SK-N-SH (cell line): ENCODE results near the gene ATP13A5. TPM values are rescaled to one million over a fixed set of nuclear protein-coding genes. Genes with fewer than 3 reads are reported as not detected.

ENCODE experiments used
- CTCF ChIA-PET: fragments of 300-600, 350-600 bp; formaldehyde crosslinking; extraction: SDS; loops from one replicate; lab custom pipeline; 2021; lab: Yijun Ruan, JAX
- POLR2A ChIA-PET: fragments of 350-600 bp; sonication (Branson Sonifier 250); formaldehyde crosslinking; extraction: SDS; loops from one replicate; lab custom pipeline; 2020; ENCODE audit warnings: antibody characterized with exemption, inconsistent platforms; lab: Yijun Ruan, JAX
- DNase-seq: peaks from one replicate; pipeline ENCODE4 v3.0.0; 2012
- H2AFZ ChIP-seq: fragments of 200-600 bp; sonication (generic); 2 replicates; pipeline ENCODE4 v1.8.1; 2016; ENCODE audit warnings: antibody characterized with exemption, mild to moderate bottlenecking, low read depth
- H3F3A ChIP-seq: fragments of 200-600 bp; sonication (generic); replicated peaks from 2 replicates; pipeline ENCODE3; 2016; ENCODE audit warnings: antibody characterized with exemption, mild to moderate bottlenecking; ENCODE audit not compliant: insufficient read depth
- H3K27ac ChIP-seq, 2 experiments: fragments of 200-500 bp in 1 of 2; fragments of 200-600 bp in 1 of 2; sonication (Bioruptor generic) in 1 of 2; sonication (generic), shearing (Covaris generic) in 1 of 2; 2 replicates each; pipeline versions ENCODE4 v1.5.1 to v1.6.1; 2014 to 2016; ENCODE audit warnings: low read depth in 2 of 2, inconsistent platforms in 1 of 2, low read length in 1 of 2, mild to moderate bottlenecking in 1 of 2, mixed read lengths in 1 of 2
- H3K27me3 ChIP-seq: fragments of 200-600 bp; sonication (generic), shearing (Covaris generic); 2 replicates; pipeline ENCODE4 v1.6.1; 2016; ENCODE audit warnings: mixed run types; ENCODE audit not compliant: insufficient read depth
- H3K36me3 ChIP-seq, 2 experiments: fragments of 200-500 bp in 1 of 2; fragments of 200-600 bp in 1 of 2; sonication (Bioruptor generic) in 1 of 2; sonication (generic) in 1 of 2; replicated peaks in 1 of 2; 2 replicates each; pipeline versions ENCODE3 to v1.5.1; 2014 to 2016; ENCODE audit warnings: low read length in 1 of 2, mild to moderate bottlenecking in 1 of 2; ENCODE audit not compliant: insufficient read depth in 2 of 2, control insufficient read depth in 1 of 2
- H3K4me1 ChIP-seq, 2 experiments: fragments of 200-500 bp in 1 of 2; fragments of 200-600 bp in 1 of 2; sonication (Bioruptor generic) in 1 of 2; sonication (generic), shearing (Covaris generic) in 1 of 2; 2 replicates each; pipeline versions ENCODE4 v1.5.1 to v1.6.1; 2014 to 2016; ENCODE audit warnings: low read depth in 1 of 2, low read length in 1 of 2, mixed run types in 1 of 2; ENCODE audit not compliant: insufficient read depth in 2 of 2, control insufficient read depth in 1 of 2
- H3K4me2 ChIP-seq: fragments of 200-600 bp; sonication (generic), shearing (Covaris generic); 2 replicates; pipeline ENCODE4 v1.6.1; 2017; ENCODE audit warnings: mixed run types
- H3K4me3 ChIP-seq, 2 experiments: fragments of 200-500 bp in 1 of 2; fragments of 200-600 bp in 1 of 2; sonication (Bioruptor generic) in 1 of 2; sonication (generic), shearing (Covaris generic) in 1 of 2; 2 replicates each; pipeline versions ENCODE4 v1.5.1 to v1.8.1; 2014 to 2016; ENCODE audit warnings: low read depth in 2 of 2, inconsistent platforms in 1 of 2, low read length in 1 of 2, mild to moderate bottlenecking in 1 of 2, mixed read lengths in 1 of 2, moderate library complexity in 1 of 2
- H3K79me2 ChIP-seq: fragments of 200-600 bp; sonication (generic); 2 replicates; pipeline ENCODE4 v1.8.1; 2017; ENCODE audit warnings: mild to moderate bottlenecking; ENCODE audit not compliant: insufficient read depth
- H3K9ac ChIP-seq: fragments of 200-600 bp; sonication (generic); 2 replicates; pipeline ENCODE4 v1.6.1; 2017; ENCODE audit warnings: mixed run types
- H3K9me2 ChIP-seq: fragments of 200-600 bp; sonication (generic); 2 replicates; pipeline ENCODE4 v1.6.1; 2017; ENCODE audit warnings: mixed run types
- H3K9me3 ChIP-seq: fragments of 200-600 bp; sonication (generic); 2 replicates; pipeline ENCODE4 v1.6.1; 2017; ENCODE audit warnings: mixed run types, mild to moderate bottlenecking, moderate library complexity
- H4K20me1 ChIP-seq: fragments of 200-600 bp; sonication (generic); 2 replicates; pipeline ENCODE4 v1.6.1; 2017; ENCODE audit warnings: mild to moderate bottlenecking, mixed run types; ENCODE audit not compliant: insufficient read depth
- CHD2 ChIP-seq: fragments of 150-350 bp; IDR thresholded peaks from 2 replicates; pipeline ENCODE4 v1.6.1; 2018; ENCODE audit warnings: low read length; ENCODE audit not compliant: partially characterized antibody
- ELF1 ChIP-seq: IDR thresholded peaks from 2 replicates; pipeline ENCODE4 v1.4.0; 2012
- FOSL2 ChIP-seq: IDR thresholded peaks from 2 replicates; pipeline ENCODE4 v1.4.0; 2012; ENCODE audit warnings: low read depth, mild to moderate bottlenecking, moderate library complexity, borderline replicate concordance
- FOXM1 ChIP-seq: IDR thresholded peaks from 2 replicates; pipeline ENCODE4 v1.4.0; 2012; ENCODE audit warnings: low read depth, mild to moderate bottlenecking
- GABPA ChIP-seq: IDR thresholded peaks from 2 replicates; pipeline ENCODE4 v1.4.0; 2012; ENCODE audit warnings: low read depth, mild to moderate bottlenecking
- NRF1 ChIP-seq: IDR thresholded peaks from 2 replicates; pipeline ENCODE4 v1.6.1; 2012; ENCODE audit warnings: low read depth, mild to moderate bottlenecking, low read length
- POLR2AphosphoS5 ChIP-seq: IDR thresholded peaks from 2 replicates; pipeline ENCODE4 v1.6.1; 2012; ENCODE audit warnings: low read depth, low read length
- RAD21 ChIP-seq: IDR thresholded peaks from 2 replicates; pipeline ENCODE4 v1.6.1; 2012; ENCODE audit warnings: mild to moderate bottlenecking, low read length
- RCOR1 ChIP-seq: fragments of 150-350 bp; IDR thresholded peaks from 2 replicates; pipeline ENCODE4 v1.6.1; 2017; ENCODE audit warnings: antibody characterized with exemption, low read length
- RFX5 ChIP-seq: IDR thresholded peaks from 2 replicates; pipeline ENCODE4 v1.6.1; 2012; ENCODE audit warnings: mild to moderate bottlenecking, improper control_type of control experiment, low read length
- SIN3A ChIP-seq: IDR thresholded peaks from 2 replicates; pipeline ENCODE4 v1.6.1; 2012; ENCODE audit warnings: low read depth, mild to moderate bottlenecking, low read length, moderate library complexity, borderline replicate concordance
- TAF1 ChIP-seq: IDR thresholded peaks from 2 replicates; pipeline ENCODE4 v1.6.1; 2012; ENCODE audit warnings: low read depth, mild to moderate bottlenecking, low read length, moderate library complexity, borderline replicate concordance
- TCF12 ChIP-seq: IDR thresholded peaks from 2 replicates; pipeline ENCODE4 v1.4.0; 2012
- YY1 ChIP-seq: IDR thresholded peaks from 2 replicates; pipeline ENCODE4 v1.4.0; 2012; ENCODE audit warnings: low read depth, mild to moderate bottlenecking
- WGBS: methylation state at CpG from one replicate; pipeline ENCODE4 v1.1.6; 2017; ENCODE audit warnings: low lambda C conversion rate; 5-methylcytosine and 5-hydroxymethylcytosine counted together
- polyA plus RNA-seq, 3 experiments: library from polyadenylated mRNA; depleted of rRNA; stranded (reverse); fragments of >200 nt; gene quantifications; 2 replicates each; pipeline ENCODE4 v1.2.3, GENCODE V29; 2012
- TF ChIP-seq, protein P1 (sequence below): fragments of 150-350 bp; IDR thresholded peaks from 2 replicates; pipeline ENCODE4 v1.6.1; 2017; ENCODE audit warnings: antibody characterized with exemption, low read length, low read depth, borderline replicate concordance
- TF ChIP-seq, protein P2 (sequence below): IDR thresholded peaks from 2 replicates; pipeline ENCODE4; 2012
- TF ChIP-seq, protein P3 (sequence below): IDR thresholded peaks from 2 replicates; pipeline ENCODE4 v1.4.0; 2012; ENCODE audit warnings: low read depth, borderline replicate concordance
- TF ChIP-seq, protein P4 (sequence below): IDR thresholded peaks from 2 replicates; pipeline ENCODE4 v1.6.1; 2012; ENCODE audit warnings: mild to moderate bottlenecking, low read depth, low read length, moderate library complexity
- TF ChIP-seq, protein P5 (sequence below): fragments of 150-350 bp; IDR thresholded peaks from 2 replicates; pipeline ENCODE4 v1.6.1; 2016; ENCODE audit warnings: mild to moderate bottlenecking, low read depth, low read length
- TF ChIP-seq, protein P6 (sequence below): fragments of 200-600 bp; sonication (generic); IDR thresholded peaks from 2 replicates; pipeline ENCODE4 v1.6.1; 2017; ENCODE audit warnings: antibody characterized with exemption, mild to moderate bottlenecking, moderate library complexity

The ATP13A5 gene
- polyA plus RNA-seq, 1 of the 3 experiments (the other 2 are of a cell fraction): not detected

DNA sequence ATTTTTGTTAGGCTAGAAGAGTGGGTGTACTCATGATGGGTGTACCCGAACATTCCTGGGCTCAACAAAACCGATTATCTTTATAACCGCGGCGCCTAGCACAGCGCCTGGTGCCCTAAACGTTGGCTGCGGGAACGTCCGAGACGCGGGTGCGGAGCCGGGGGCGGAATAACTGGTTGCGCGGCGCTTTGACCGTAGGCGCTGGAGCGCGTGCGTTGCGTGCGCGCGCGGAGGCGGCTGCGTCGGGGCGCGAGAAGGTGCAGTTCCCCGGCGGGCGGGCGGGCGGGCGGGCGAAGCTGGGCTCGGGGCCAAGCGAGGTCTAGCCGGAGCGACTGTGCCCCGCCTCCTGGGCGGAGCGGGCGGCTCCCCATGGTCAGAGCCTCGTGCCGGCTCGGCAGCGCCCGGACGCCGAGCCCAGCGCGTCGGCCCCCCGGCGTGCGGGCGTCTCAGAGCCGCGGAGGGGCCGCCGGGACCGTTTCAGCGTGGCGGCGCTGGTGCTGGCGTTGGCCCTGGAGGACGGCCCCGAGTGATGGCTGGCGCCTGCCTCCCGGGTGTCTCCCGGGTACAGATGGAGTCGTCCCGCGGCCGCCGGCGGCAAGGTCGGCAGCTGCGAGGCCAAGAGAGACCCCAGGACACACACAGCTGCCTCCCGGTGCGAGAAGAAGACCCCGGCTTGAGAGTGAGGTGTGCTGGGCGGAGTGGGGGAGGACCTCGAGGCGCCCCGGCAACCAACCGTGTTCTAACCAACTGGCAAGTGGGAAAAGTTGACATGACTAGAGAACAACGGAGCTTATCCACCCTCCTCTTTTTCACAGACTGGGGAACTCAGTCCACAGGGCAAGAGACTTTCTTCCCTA is 137.5 kb downstream of the ATP13A5 start, which contains the start of gene PLAAT1:
Gene PLAAT1 (plus strand): TSS at position 373 of the 857 bp plus-strand sequence. CDS start 14,429 bp downstream, outside the sequence.
- peak within 1 kb of the TSS; percentile 47 to 62 for H3K4me3 ChIP-seq
- peaks cover 0 to 7% of the 10 kb centered on the region in 2 experiments; a peak in 1 of 4 replicates for H3K4me1 ChIP-seq
- no peaks in the 10 kb centered on the region for H3K79me2 ChIP-seq
- H2AFZ ChIP-seq: peak within 1 kb of the TSS; percentile 90; the same call in 1 of the 2 replicates
- no peaks in the 10 kb centered on the region for H3K9me2 ChIP-seq
- H3K9me3 ChIP-seq: no peaks in the 10 kb centered on the region
- H3K27me3 ChIP-seq: no peaks in the 10 kb centered on the region; the same call in 1 of the 2 replicates
- WGBS: 3% methylated on average over 6 of the region's 93 CpGs
- no peaks in the 10 kb centered on the region for H3K36me3 ChIP-seq
- TF ChIP-seq RCOR1 (no peak), POLR2AphosphoS5 (no peak), NRF1 (no peak), ELF1 (no peak), TCF12 (no peak), CHD2 (no peak), SIN3A (no peak), GABPA (no peak), FOSL2 (no peak), FOXM1 (no peak), RFX5 (no peak), TAF1 (no peak), RAD21 (no peak), YY1 (no peak)
- TF ChIP-seq, protein P1, sequence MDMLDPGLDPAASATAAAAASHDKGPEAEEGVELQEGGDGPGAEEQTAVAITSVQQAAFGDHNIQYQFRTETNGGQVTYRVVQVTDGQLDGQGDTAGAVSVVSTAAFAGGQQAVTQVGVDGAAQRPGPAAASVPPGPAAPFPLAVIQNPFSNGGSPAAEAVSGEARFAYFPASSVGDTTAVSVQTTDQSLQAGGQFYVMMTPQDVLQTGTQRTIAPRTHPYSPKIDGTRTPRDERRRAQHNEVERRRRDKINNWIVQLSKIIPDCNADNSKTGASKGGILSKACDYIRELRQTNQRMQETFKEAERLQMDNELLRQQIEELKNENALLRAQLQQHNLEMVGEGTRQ: no peak
- TF ChIP-seq, protein P2, sequence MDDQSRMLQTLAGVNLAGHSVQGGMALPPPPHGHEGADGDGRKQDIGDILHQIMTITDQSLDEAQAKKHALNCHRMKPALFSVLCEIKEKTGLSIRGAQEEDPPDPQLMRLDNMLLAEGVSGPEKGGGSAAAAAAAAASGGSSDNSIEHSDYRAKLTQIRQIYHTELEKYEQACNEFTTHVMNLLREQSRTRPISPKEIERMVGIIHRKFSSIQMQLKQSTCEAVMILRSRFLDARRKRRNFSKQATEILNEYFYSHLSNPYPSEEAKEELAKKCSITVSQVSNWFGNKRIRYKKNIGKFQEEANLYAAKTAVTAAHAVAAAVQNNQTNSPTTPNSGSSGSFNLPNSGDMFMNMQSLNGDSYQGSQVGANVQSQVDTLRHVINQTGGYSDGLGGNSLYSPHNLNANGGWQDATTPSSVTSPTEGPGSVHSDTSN: no peak
- TF ChIP-seq, protein P3, sequence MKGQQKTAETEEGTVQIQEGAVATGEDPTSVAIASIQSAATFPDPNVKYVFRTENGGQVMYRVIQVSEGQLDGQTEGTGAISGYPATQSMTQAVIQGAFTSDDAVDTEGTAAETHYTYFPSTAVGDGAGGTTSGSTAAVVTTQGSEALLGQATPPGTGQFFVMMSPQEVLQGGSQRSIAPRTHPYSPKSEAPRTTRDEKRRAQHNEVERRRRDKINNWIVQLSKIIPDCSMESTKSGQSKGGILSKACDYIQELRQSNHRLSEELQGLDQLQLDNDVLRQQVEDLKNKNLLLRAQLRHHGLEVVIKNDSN: no peak
- TF ChIP-seq, protein P4, sequence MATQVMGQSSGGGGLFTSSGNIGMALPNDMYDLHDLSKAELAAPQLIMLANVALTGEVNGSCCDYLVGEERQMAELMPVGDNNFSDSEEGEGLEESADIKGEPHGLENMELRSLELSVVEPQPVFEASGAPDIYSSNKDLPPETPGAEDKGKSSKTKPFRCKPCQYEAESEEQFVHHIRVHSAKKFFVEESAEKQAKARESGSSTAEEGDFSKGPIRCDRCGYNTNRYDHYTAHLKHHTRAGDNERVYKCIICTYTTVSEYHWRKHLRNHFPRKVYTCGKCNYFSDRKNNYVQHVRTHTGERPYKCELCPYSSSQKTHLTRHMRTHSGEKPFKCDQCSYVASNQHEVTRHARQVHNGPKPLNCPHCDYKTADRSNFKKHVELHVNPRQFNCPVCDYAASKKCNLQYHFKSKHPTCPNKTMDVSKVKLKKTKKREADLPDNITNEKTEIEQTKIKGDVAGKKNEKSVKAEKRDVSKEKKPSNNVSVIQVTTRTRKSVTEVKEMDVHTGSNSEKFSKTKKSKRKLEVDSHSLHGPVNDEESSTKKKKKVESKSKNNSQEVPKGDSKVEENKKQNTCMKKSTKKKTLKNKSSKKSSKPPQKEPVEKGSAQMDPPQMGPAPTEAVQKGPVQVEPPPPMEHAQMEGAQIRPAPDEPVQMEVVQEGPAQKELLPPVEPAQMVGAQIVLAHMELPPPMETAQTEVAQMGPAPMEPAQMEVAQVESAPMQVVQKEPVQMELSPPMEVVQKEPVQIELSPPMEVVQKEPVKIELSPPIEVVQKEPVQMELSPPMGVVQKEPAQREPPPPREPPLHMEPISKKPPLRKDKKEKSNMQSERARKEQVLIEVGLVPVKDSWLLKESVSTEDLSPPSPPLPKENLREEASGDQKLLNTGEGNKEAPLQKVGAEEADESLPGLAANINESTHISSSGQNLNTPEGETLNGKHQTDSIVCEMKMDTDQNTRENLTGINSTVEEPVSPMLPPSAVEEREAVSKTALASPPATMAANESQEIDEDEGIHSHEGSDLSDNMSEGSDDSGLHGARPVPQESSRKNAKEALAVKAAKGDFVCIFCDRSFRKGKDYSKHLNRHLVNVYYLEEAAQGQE: no peak
- TF ChIP-seq, protein P5, sequence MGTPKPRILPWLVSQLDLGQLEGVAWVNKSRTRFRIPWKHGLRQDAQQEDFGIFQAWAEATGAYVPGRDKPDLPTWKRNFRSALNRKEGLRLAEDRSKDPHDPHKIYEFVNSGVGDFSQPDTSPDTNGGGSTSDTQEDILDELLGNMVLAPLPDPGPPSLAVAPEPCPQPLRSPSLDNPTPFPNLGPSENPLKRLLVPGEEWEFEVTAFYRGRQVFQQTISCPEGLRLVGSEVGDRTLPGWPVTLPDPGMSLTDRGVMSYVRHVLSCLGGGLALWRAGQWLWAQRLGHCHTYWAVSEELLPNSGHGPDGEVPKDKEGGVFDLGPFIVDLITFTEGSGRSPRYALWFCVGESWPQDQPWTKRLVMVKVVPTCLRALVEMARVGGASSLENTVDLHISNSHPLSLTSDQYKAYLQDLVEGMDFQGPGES: no peak
- TF ChIP-seq, protein P6, sequence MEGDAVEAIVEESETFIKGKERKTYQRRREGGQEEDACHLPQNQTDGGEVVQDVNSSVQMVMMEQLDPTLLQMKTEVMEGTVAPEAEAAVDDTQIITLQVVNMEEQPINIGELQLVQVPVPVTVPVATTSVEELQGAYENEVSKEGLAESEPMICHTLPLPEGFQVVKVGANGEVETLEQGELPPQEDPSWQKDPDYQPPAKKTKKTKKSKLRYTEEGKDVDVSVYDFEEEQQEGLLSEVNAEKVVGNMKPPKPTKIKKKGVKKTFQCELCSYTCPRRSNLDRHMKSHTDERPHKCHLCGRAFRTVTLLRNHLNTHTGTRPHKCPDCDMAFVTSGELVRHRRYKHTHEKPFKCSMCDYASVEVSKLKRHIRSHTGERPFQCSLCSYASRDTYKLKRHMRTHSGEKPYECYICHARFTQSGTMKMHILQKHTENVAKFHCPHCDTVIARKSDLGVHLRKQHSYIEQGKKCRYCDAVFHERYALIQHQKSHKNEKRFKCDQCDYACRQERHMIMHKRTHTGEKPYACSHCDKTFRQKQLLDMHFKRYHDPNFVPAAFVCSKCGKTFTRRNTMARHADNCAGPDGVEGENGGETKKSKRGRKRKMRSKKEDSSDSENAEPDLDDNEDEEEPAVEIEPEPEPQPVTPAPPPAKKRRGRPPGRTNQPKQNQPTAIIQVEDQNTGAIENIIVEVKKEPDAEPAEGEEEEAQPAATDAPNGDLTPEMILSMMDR: no peak
- H3K9ac ChIP-seq: peak within 1 kb of the TSS; percentile 56; the same call in 1 of the 2 replicates
- H4K20me1 ChIP-seq: no peaks in the 10 kb centered on the region
- peak within 1 kb of the TSS in 1 of 2 experiments; percentile 33; a peak in 2 of 4 replicates for H3K27ac ChIP-seq
- DNase-seq: peak; percentile 93
- ChIA-PET POLR2A (no interaction called here), CTCF (interaction anchor here (1.2 kb wide), 1 partner anchor 428 kb away, joined by 3 read pairs; no protein-coding TSS in a partner anchor)
- H3K4me2 ChIP-seq: peak within 1 kb of the TSS; percentile 89
- H3F3A ChIP-seq: no peaks in the 10 kb centered on the region
